ENCODE measurements around the gene SCYGR1. TPM values are rescaled to one million over a fixed set of nuclear protein-coding genes. Genes with fewer than 3 reads are reported as not detected.
"Not testable (repeated sequence)": the region's sequence is repeated elsewhere in the genome, so short reads cannot be mapped to it uniquely, and the experiment has no call there.

Gene SCYGR1
- total RNA-seq, 2 experiments from 2014 or later, result not detected

- Mint-ChIP-seq H3K36me3 (no peaks in the 10 kb centered on the region), H3K4me3 (no peak overlapping the region), H3K27me3 (no peaks in the 10 kb centered on the region), H3K4me1 (peaks cover 5% of the 10 kb centered on the region), H3K9me3 (ENCODE audit: low read depth) (no peaks in the 10 kb centered on the region), H3K27ac (no peak overlapping the region)
- ATAC-seq (no peak), DNase-seq (no peak)
- CTCF ChIA-PET, result interaction anchor here (1.2 kb wide), 1 partner anchor 11 kb away, joined by 3 read pairs; no protein-coding TSS in a partner anchor
Observed at GRCh38 chr2:227394401-227394800, 6.7 kb upstream of the SCYGR1 start.

- no peaks in the 10 kb centered on the region for H3K9me3 Mint-ChIP-seq (ENCODE audit: low read depth)
- no peak overlapping the region for H3K4me3 Mint-ChIP-seq
- H3K27me3 Mint-ChIP-seq, result peaks cover 6% of the 10 kb centered on the region
- ATAC-seq (no peak), DNase-seq (no peak)
- H3K27ac Mint-ChIP-seq, result no peak overlapping the region
- CTCF ChIA-PET, result no interaction called here
- no peaks in the 10 kb centered on the region for H3K36me3 Mint-ChIP-seq
- H3K4me1 Mint-ChIP-seq, result peaks cover 5% of the 10 kb centered on the region
Observed at GRCh38 chr2:227390468-227391256, 2.9 kb upstream of the SCYGR1 start.

GRCh38 chr2:227389661-227390060 is 1.9 kb upstream of the SCYGR1 start:
- Mint-ChIP-seq H3K4me1 (peaks cover 5% of the 10 kb centered on the region), H3K27me3 (peaks cover 6% of the 10 kb centered on the region), H3K36me3 (no peaks in the 10 kb centered on the region), H3K9me3 (ENCODE audit: low read depth) (no peaks in the 10 kb centered on the region), H3K4me3 (no peak overlapping the region), H3K27ac (no peak overlapping the region)
- DNase-seq (no peak), ATAC-seq (no peak)
- CTCF ChIA-PET, result no interaction called here

GRCh38 chr2:227389231-227389630 is 1.5 kb upstream of the SCYGR1 start:
- Mint-ChIP-seq H3K27ac (no peak overlapping the region), H3K4me1 (peaks cover 5% of the 10 kb centered on the region)

GRCh38 chr2:227388537-227389011 is 825 bp upstream of the SCYGR1 start:
- H3K9me3 Mint-ChIP-seq (ENCODE audit: low read depth), result no peaks in the 10 kb centered on the region
- ATAC-seq (no peak), DNase-seq (no peak)
- no peaks in the 10 kb centered on the region for H3K36me3 Mint-ChIP-seq
- peaks cover 5% of the 10 kb centered on the region for H3K4me1 Mint-ChIP-seq
- no peak overlapping the region for H3K4me3 Mint-ChIP-seq
- CTCF ChIA-PET, result interaction anchor here (0.8 kb wide), 1 partner anchor 306 kb away, joined by 3 read pairs; no protein-coding TSS in a partner anchor
- H3K27me3 Mint-ChIP-seq, result peaks cover 8% of the 10 kb centered on the region
- H3K27ac Mint-ChIP-seq, result no peak overlapping the region

More at GRCh38 chr2:227389231-227389630, 1.5 kb upstream of the SCYGR1 start:
- no peaks in the 10 kb centered on the region for H3K9me3 Mint-ChIP-seq (ENCODE audit: low read depth)
- DNase-seq (no peak), ATAC-seq (no peak)
- CTCF ChIA-PET, result no interaction called here
- H3K27me3 Mint-ChIP-seq, result peaks cover 6% of the 10 kb centered on the region
- H3K4me3 Mint-ChIP-seq, result no peak overlapping the region
- H3K36me3 Mint-ChIP-seq, result no peaks in the 10 kb centered on the region

- Mint-ChIP-seq H3K9me3 (ENCODE audit: low read depth) (no peaks in the 10 kb centered on the region), H3K27ac (no peak overlapping the region), H3K4me3 (no peak overlapping the region), H3K36me3 (no peaks in the 10 kb centered on the region), H3K4me1 (peaks cover 5% of the 10 kb centered on the region), H3K27me3 (peaks cover 16% of the 10 kb centered on the region)
- no peak for DNase-seq
- no peak for ATAC-seq
- CTCF ChIA-PET, result interaction anchor here (1.5 kb wide), 1 partner anchor 149 kb away, joined by 5 read pairs; no protein-coding TSS in a partner anchor
Observed at GRCh38 chr2:227386630-227387029, 1.1 kb downstream of the SCYGR1 start.

- CTCF ChIA-PET, result no interaction called here
- H3K27ac Mint-ChIP-seq, result no peak overlapping the region
- H3K4me1 Mint-ChIP-seq, result peaks cover 5% of the 10 kb centered on the region
- H3K36me3 Mint-ChIP-seq, result no peaks in the 10 kb centered on the region
- DNase-seq (no peak), ATAC-seq (no peak)
- no peaks in the 10 kb centered on the region for H3K9me3 Mint-ChIP-seq (ENCODE audit: low read depth)
- no peak overlapping the region for H3K4me3 Mint-ChIP-seq
- peaks cover 21% of the 10 kb centered on the region for H3K27me3 Mint-ChIP-seq
Observed at GRCh38 chr2:227383686-227384085, 4.1 kb downstream of the SCYGR1 start.

GRCh38 chr2:227382241-227382835 is 5.4 kb downstream of the SCYGR1 start:
- H3K27ac Mint-ChIP-seq; ATAC-seq; CTCF ChIA-PET; H3K36me3 Mint-ChIP-seq; H3K9me3 Mint-ChIP-seq (ENCODE audit: low read depth); H3K4me3 Mint-ChIP-seq; DNase-seq; H3K4me1 Mint-ChIP-seq: not testable (repeated sequence)
- peaks cover 21% of the 10 kb centered on the region for H3K27me3 Mint-ChIP-seq

GRCh38 chr2:227379095-227379494 is 8.7 kb downstream of the SCYGR1 start, which contains the start of gene TM4SF20:
Gene TM4SF20, minus strand, starts transcription at chr2:227379306. Its CDS starts 38 bp downstream, at chr2:227379268.
- H3K4me1 Mint-ChIP-seq, result peaks cover 5% of the 10 kb centered on the region
- ATAC-seq, result no peak
- H3K4me3 Mint-ChIP-seq, result no peak within 1 kb of the TSS
- H3K27me3 Mint-ChIP-seq, result peaks cover 24% of the 10 kb centered on the region
- H3K27ac Mint-ChIP-seq, result no peak within 1 kb of the TSS
- H3K9me3 Mint-ChIP-seq (ENCODE audit: low read depth), result no peaks in the 10 kb centered on the region
- no peak for DNase-seq
- CTCF ChIA-PET, result interaction anchor here (0.7 kb wide), 1 partner anchor 251 kb away, joined by 3 read pairs; no protein-coding TSS in a partner anchor
- H3K36me3 Mint-ChIP-seq, result no peaks in the 10 kb centered on the region

GRCh38 chr2:227378371-227378782 is 9.4 kb downstream of the SCYGR1 start:
- Mint-ChIP-seq H3K4me1 (peaks cover 6% of the 10 kb centered on the region), H3K27me3 (peaks cover 21% of the 10 kb centered on the region), H3K36me3 (no peaks in the 10 kb centered on the region), H3K9me3 (ENCODE audit: low read depth) (no peaks in the 10 kb centered on the region), H3K27ac (no peak overlapping the region), H3K4me3 (no peak overlapping the region)
- ATAC-seq (no peak), DNase-seq (no peak)
- CTCF ChIA-PET, result no interaction called here

GRCh38 chr2:227377467-227378351 is 10.0 kb downstream of the SCYGR1 start:
- Mint-ChIP-seq H3K27ac (no peak overlapping the region), H3K36me3 (no peaks in the 10 kb centered on the region), H3K27me3 (peaks cover 21% of the 10 kb centered on the region), H3K9me3 (ENCODE audit: low read depth) (no peaks in the 10 kb centered on the region), H3K4me3 (no peak overlapping the region), H3K4me1 (peaks cover 6% of the 10 kb centered on the region)
- DNase-seq (no peak), ATAC-seq (no peak)
- CTCF ChIA-PET, result no interaction called here

GRCh38 chr2:227376656-227377396 is 10.9 kb downstream of the SCYGR1 start:
- Mint-ChIP-seq H3K4me1 (peaks cover 6% of the 10 kb centered on the region), H3K36me3 (no peaks in the 10 kb centered on the region), H3K27me3 (peaks cover 16% of the 10 kb centered on the region), H3K4me3 (no peak overlapping the region), H3K27ac (no peak overlapping the region), H3K9me3 (ENCODE audit: low read depth) (no peaks in the 10 kb centered on the region)
- ATAC-seq (no peak), DNase-seq (no peak)
- CTCF ChIA-PET, result interaction anchor here (1.6 kb wide), 1 partner anchor 55 kb away, joined by 3 read pairs; no protein-coding TSS in a partner anchor
